ENCODE measurements around the gene ASCL1. TPM values are rescaled to one million over a fixed set of nuclear protein-coding genes. Genes with fewer than 3 reads are reported as not detected.
A peak's percentile ranks its signal among the peaks of the same experiment; 100 is the strongest.

Gene ASCL1
- total and polyA plus RNA-seq, 2 of the 13 experiments (the other 11 are each of a cell fraction or from before 2014, with no cell fraction given): not detected

DNA sequence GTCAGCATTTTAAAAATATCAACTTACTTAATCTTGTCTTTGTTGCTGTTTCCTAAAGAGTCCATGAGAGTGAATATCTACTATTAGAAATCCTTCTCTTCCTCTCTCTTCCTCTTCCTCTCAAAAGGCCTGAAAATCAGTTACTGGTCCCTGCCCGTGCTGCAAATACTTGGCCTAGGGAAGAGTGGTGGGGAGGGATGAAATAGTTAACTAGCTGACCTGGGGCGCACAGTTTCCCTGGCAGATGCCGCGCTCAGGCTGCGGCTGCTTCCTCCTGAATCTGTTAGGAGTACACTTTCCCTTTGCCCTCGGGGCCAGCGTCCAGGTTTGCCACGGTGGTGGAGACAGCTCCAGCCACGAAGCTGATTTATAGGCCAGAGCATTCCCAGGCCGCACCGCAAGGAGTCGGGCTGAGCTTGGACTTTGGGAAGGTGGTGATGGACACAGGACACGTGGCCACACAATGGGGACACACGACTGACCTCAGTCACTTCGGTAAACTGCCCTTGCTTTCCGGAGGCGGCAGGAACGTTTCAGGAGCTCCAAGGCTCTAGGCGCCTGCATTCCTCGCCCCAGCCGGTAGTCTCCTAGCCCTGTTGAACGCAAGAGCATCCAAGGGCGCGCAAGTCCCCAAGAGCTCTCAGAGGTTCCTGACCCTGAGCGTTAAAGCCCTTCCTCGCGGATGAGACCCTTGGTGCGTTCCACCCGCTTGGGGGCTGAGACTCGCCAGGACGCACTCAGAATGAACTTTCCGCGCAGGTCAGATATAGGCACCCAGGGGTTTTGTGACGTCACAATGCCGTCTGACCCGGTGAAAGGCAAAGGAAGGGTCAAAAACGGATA is 7.1 kb upstream of the ASCL1 start (continued):
- TF ChIP-seq TFDP2 (CRISPR knock-in tag; IDR thresholded peaks at IDR 0.05) (peak; percentile 43; the same call in 1 of the 2 replicates), ARNT (IDR thresholded peaks at IDR 0.05) (no peak), DPF2 (CRISPR knock-in tag; IDR thresholded peaks at IDR 0.05; ENCODE audit: borderline replicate concordance, low read depth) (no peak), EED (CRISPR knock-in tag; IDR thresholded peaks at IDR 0.05) (peak; percentile 46; the same call in 1 of the 2 replicates), HINFP (CRISPR knock-in tag; IDR thresholded peaks at IDR 0.05; ENCODE audit: low read depth) (no peak), ZNF782 (CRISPR knock-in tag; IDR thresholded peaks at IDR 0.05; ENCODE audit: borderline replicate concordance) (no peak), MIER3 (CRISPR knock-in tag; IDR thresholded peaks at IDR 0.05; ENCODE audit: borderline replicate concordance) (no peak), SOX5 (CRISPR knock-in tag; IDR thresholded peaks at IDR 0.05; ENCODE audit: borderline replicate concordance) (peak; percentile 65), ESRRA (CRISPR knock-in tag; IDR thresholded peaks at IDR 0.05; ENCODE audit: low read depth) (peak; percentile 76; the same call in 1 of the 2 replicates), WIZ (CRISPR knock-in tag; IDR thresholded peaks at IDR 0.05) (no peak), PRDM4 (CRISPR knock-in tag; IDR thresholded peaks at IDR 0.05; ENCODE audit: borderline replicate concordance) (no peak), ZNF687 (CRISPR knock-in tag; IDR thresholded peaks at IDR 0.05) (peak; percentile 86), TARDBP (CRISPR knock-in tag; IDR thresholded peaks at IDR 0.05) (peak; percentile 63; the same call in 1 of the 2 replicates), ZSCAN12 (CRISPR knock-in tag; IDR thresholded peaks at IDR 0.05) (no peak)
- TF ChIP-seq, protein P1, sequence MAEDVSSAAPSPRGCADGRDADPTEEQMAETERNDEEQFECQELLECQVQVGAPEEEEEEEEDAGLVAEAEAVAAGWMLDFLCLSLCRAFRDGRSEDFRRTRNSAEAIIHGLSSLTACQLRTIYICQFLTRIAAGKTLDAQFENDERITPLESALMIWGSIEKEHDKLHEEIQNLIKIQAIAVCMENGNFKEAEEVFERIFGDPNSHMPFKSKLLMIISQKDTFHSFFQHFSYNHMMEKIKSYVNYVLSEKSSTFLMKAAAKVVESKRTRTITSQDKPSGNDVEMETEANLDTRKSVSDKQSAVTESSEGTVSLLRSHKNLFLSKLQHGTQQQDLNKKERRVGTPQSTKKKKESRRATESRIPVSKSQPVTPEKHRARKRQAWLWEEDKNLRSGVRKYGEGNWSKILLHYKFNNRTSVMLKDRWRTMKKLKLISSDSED (CRISPR knock-in tag; IDR thresholded peaks at IDR 0.05): no peak
- TF ChIP-seq, protein P2, sequence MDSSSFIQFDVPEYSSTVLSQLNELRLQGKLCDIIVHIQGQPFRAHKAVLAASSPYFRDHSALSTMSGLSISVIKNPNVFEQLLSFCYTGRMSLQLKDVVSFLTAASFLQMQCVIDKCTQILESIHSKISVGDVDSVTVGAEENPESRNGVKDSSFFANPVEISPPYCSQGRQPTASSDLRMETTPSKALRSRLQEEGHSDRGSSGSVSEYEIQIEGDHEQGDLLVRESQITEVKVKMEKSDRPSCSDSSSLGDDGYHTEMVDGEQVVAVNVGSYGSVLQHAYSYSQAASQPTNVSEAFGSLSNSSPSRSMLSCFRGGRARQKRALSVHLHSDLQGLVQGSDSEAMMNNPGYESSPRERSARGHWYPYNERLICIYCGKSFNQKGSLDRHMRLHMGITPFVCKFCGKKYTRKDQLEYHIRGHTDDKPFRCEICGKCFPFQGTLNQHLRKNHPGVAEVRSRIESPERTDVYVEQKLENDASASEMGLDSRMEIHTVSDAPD (CRISPR knock-in tag; IDR thresholded peaks at IDR 0.05): peak; percentile 78; the same call in 1 of the 2 replicates

All from HepG2 (cell line).